ENCODE results near the gene ETV5.

Gene ETV5

DNA sequence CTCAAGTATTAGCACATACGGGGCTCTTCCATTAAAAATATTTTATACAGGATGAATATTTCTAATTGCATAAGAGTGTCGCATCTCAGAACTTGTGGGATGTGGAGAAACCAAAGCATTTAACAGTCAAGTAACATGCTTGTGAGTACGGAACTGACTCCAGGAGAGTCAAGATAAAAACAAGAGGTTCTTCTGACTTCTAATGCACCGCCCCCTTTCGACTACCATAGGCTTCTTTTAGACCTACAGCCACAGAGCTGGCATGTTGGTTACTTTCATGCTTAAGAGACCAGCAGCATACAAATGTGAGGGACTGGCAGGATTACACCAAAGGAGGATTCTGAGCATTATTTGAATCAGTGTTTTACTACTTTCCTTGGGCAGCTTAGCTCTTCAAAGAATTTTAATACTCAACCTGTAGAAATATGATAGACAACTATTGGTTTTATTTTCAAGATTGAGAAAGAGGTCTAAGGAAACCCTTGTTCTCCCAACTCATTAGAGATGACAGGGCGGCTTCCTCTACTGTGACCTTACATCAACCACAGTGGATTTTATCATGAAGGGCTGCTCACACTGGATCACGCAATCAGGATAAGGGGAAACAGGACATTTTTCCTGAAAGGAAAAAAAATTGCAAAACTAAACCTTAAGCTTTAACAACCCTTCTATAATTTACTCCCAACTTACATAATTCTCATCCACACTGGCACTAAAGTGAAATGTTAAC, 14.0 kb downstream of the ETV5 start:
- H3K27ac ChIP-seq (ENCODE audit: low read depth, low read length) = no peak overlapping the region
- H2AK5ac ChIP-seq (ENCODE audit: low read length) = no peak overlapping the region
- H3K56ac ChIP-seq (ENCODE audit: low read length) = no peak overlapping the region
- no peak overlapping the region for H3K4me3 ChIP-seq (ENCODE audit: low read length)
- peaks cover 14% of the 10 kb centered on the region for H3K4me1 ChIP-seq (ENCODE audit: control insufficient read depth, low read depth, low read length)
- H3K79me2 ChIP-seq (ENCODE audit: control insufficient read depth, insufficient read depth, low read length) = no peaks in the 10 kb centered on the region
- H3K18ac ChIP-seq (ENCODE audit: low read length) = no peak overlapping the region
- no peak overlapping the region for H2BK5ac ChIP-seq (ENCODE audit: low read length)
- H3K23ac ChIP-seq (ENCODE audit: low read length) = no peak overlapping the region
- H3K4ac ChIP-seq (ENCODE audit: low read depth, low read length) = no peak overlapping the region
- H2BK120ac ChIP-seq (ENCODE audit: low read depth, low read length) = no peak overlapping the region
- H4K8ac ChIP-seq (ENCODE audit: low read depth, low read length) = no peak overlapping the region
- H4K5ac ChIP-seq (ENCODE audit: low read length) = no peak overlapping the region
- H3K27me3 ChIP-seq (ENCODE audit: insufficient read depth, low read length, poor library complexity) = no peaks in the 10 kb centered on the region
- no peak overlapping the region for H2BK15ac ChIP-seq (replicated peaks; ENCODE audit: low read depth)
- no CpG with 5 or more reads among the region's 7 CpGs for WGBS (ENCODE audit: extremely low coverage, insufficient coverage, low lambda C conversion rate)
- no peaks in the 10 kb centered on the region for H3K79me1 ChIP-seq (ENCODE audit: low read length)
- H3K4me2 ChIP-seq (ENCODE audit: low read length) = no peak overlapping the region
- H3K9ac ChIP-seq (ENCODE audit: low read length) = no peak overlapping the region
- no peak for DNase-seq
- no peaks in the 10 kb centered on the region for H3K36me3 ChIP-seq (ENCODE audit: control insufficient read depth, insufficient read depth, low read length)

GRCh38 chr3:186094271-186094670, 14.6 kb downstream of the ETV5 start:
- Histone ChIP-seq H3K36me3 (ENCODE audit: control insufficient read depth, insufficient read depth, low read length) (no peaks in the 10 kb centered on the region), H4K8ac (ENCODE audit: low read depth, low read length) (no peak overlapping the region), H2BK120ac (ENCODE audit: low read depth, low read length) (no peak overlapping the region), H3K23ac (ENCODE audit: low read length) (no peak overlapping the region), H3K27ac (ENCODE audit: low read depth, low read length) (no peak overlapping the region), H3K9ac (ENCODE audit: low read length) (no peak overlapping the region), H3K56ac (ENCODE audit: low read length) (no peak overlapping the region), H3K4ac (ENCODE audit: low read depth, low read length) (no peak overlapping the region), H3K18ac (ENCODE audit: low read length) (no peak overlapping the region), H3K4me1 (ENCODE audit: control insufficient read depth, low read depth, low read length) (peaks cover 14% of the 10 kb centered on the region), H2AK5ac (ENCODE audit: low read length) (no peak overlapping the region), H3K79me1 (ENCODE audit: low read length) (no peaks in the 10 kb centered on the region), H3K4me2 (ENCODE audit: low read length) (no peak overlapping the region), H3K4me3 (ENCODE audit: low read length) (no peak overlapping the region), H3K27me3 (ENCODE audit: insufficient read depth, low read length, poor library complexity) (no peaks in the 10 kb centered on the region), H2BK15ac (replicated peaks; ENCODE audit: low read depth) (no peak overlapping the region), H2BK5ac (ENCODE audit: low read length) (no peak overlapping the region), H3K79me2 (ENCODE audit: control insufficient read depth, insufficient read depth, low read length) (no peaks in the 10 kb centered on the region), H4K5ac (ENCODE audit: low read length) (no peak overlapping the region)
- no peak for DNase-seq
- WGBS (ENCODE audit: extremely low coverage, insufficient coverage, low lambda C conversion rate) = no CpG with 5 or more reads among the region's 5 CpGs

- no peaks in the 10 kb centered on the region for H3K36me3 ChIP-seq (ENCODE audit: control insufficient read depth, insufficient read depth, low read length)
- H3K18ac ChIP-seq (ENCODE audit: low read length) = no peak overlapping the region
- H2BK120ac ChIP-seq (ENCODE audit: low read depth, low read length) = no peak overlapping the region
- H4K8ac ChIP-seq (ENCODE audit: low read depth, low read length) = no peak overlapping the region
- H3K27ac ChIP-seq (ENCODE audit: low read depth, low read length) = no peak overlapping the region
- H3K23ac ChIP-seq (ENCODE audit: low read length) = no peak overlapping the region
- no peaks in the 10 kb centered on the region for H3K79me1 ChIP-seq (ENCODE audit: low read length)
- no peak overlapping the region for H4K5ac ChIP-seq (ENCODE audit: low read length)
- H3K4me1 ChIP-seq (ENCODE audit: control insufficient read depth, low read depth, low read length) = peaks cover 10% of the 10 kb centered on the region
- no peak overlapping the region for H2BK5ac ChIP-seq (ENCODE audit: low read length)
- H3K27me3 ChIP-seq (ENCODE audit: insufficient read depth, low read length, poor library complexity) = no peaks in the 10 kb centered on the region
- no peak overlapping the region for H3K4ac ChIP-seq (ENCODE audit: low read depth, low read length)
- no peak overlapping the region for H2BK15ac ChIP-seq (replicated peaks; ENCODE audit: low read depth)
- no peak overlapping the region for H2AK5ac ChIP-seq (ENCODE audit: low read length)
- no peak overlapping the region for H3K9ac ChIP-seq (ENCODE audit: low read length)
- H3K56ac ChIP-seq (ENCODE audit: low read length) = no peak overlapping the region
- peak; percentile 52 for DNase-seq
- H3K79me2 ChIP-seq (ENCODE audit: control insufficient read depth, insufficient read depth, low read length) = no peaks in the 10 kb centered on the region
- WGBS (ENCODE audit: extremely low coverage, insufficient coverage, low lambda C conversion rate) = no CpG with 5 or more reads among the region's 4 CpGs
- H3K4me2 ChIP-seq (ENCODE audit: low read length) = no peak overlapping the region
- H3K4me3 ChIP-seq (ENCODE audit: low read length) = no peak overlapping the region
These were observed 15.5 kb downstream of the ETV5 start for GRCh38 chr3:186093271-186093900.

GRCh38 chr3:186092360-186093070, 16.4 kb downstream of the ETV5 start:
- Histone ChIP-seq H2BK15ac (replicated peaks; ENCODE audit: low read depth) (no peak overlapping the region), H4K8ac (ENCODE audit: low read depth, low read length) (no peak overlapping the region), H3K4ac (ENCODE audit: low read depth, low read length) (no peak overlapping the region), H3K4me1 (ENCODE audit: control insufficient read depth, low read depth, low read length) (peaks cover 10% of the 10 kb centered on the region), H3K27ac (ENCODE audit: low read depth, low read length) (no peak overlapping the region), H2BK5ac (ENCODE audit: low read length) (no peak overlapping the region), H3K79me2 (ENCODE audit: control insufficient read depth, insufficient read depth, low read length) (no peaks in the 10 kb centered on the region), H3K56ac (ENCODE audit: low read length) (no peak overlapping the region), H2BK120ac (ENCODE audit: low read depth, low read length) (no peak overlapping the region), H3K18ac (ENCODE audit: low read length) (no peak overlapping the region), H3K4me3 (ENCODE audit: low read length) (no peak overlapping the region), H2AK5ac (ENCODE audit: low read length) (no peak overlapping the region), H4K5ac (ENCODE audit: low read length) (no peak overlapping the region), H3K9ac (ENCODE audit: low read length) (no peak overlapping the region), H3K79me1 (ENCODE audit: low read length) (no peaks in the 10 kb centered on the region), H3K36me3 (ENCODE audit: control insufficient read depth, insufficient read depth, low read length) (no peaks in the 10 kb centered on the region), H3K4me2 (ENCODE audit: low read length) (no peak overlapping the region), H3K23ac (ENCODE audit: low read length) (no peak overlapping the region), H3K27me3 (ENCODE audit: insufficient read depth, low read length, poor library complexity) (no peaks in the 10 kb centered on the region)
- no peak for DNase-seq
- no CpG with 5 or more reads among the region's 10 CpGs for WGBS (ENCODE audit: extremely low coverage, insufficient coverage, low lambda C conversion rate)

GRCh38 chr3:186090901-186091300, 18.0 kb downstream of the ETV5 start:
- Histone ChIP-seq H2AK5ac (ENCODE audit: low read length) (no peak overlapping the region), H3K18ac (ENCODE audit: low read length) (no peak overlapping the region), H3K9ac (ENCODE audit: low read length) (no peak overlapping the region), H3K36me3 (ENCODE audit: control insufficient read depth, insufficient read depth, low read length) (no peaks in the 10 kb centered on the region), H3K4me1 (ENCODE audit: control insufficient read depth, low read depth, low read length) (peaks cover 2% of the 10 kb centered on the region), H2BK120ac (ENCODE audit: low read depth, low read length) (no peak overlapping the region), H3K79me1 (ENCODE audit: low read length) (peaks cover under 1% of the 10 kb centered on the region), H3K27ac (ENCODE audit: low read depth, low read length) (no peak overlapping the region), H2BK15ac (replicated peaks; ENCODE audit: low read depth) (no peak overlapping the region), H2BK5ac (ENCODE audit: low read length) (no peak overlapping the region), H3K23ac (ENCODE audit: low read length) (no peak overlapping the region), H3K79me2 (ENCODE audit: control insufficient read depth, insufficient read depth, low read length) (no peaks in the 10 kb centered on the region), H3K4ac (ENCODE audit: low read depth, low read length) (no peak overlapping the region), H4K5ac (ENCODE audit: low read length) (no peak overlapping the region), H3K4me2 (ENCODE audit: low read length) (no peak overlapping the region), H3K4me3 (ENCODE audit: low read length) (no peak overlapping the region), H4K8ac (ENCODE audit: low read depth, low read length) (no peak overlapping the region), H3K27me3 (ENCODE audit: insufficient read depth, low read length, poor library complexity) (no peaks in the 10 kb centered on the region), H3K56ac (ENCODE audit: low read length) (no peak overlapping the region)
- no peak for DNase-seq
- WGBS (ENCODE audit: extremely low coverage, insufficient coverage, low lambda C conversion rate) = no CpG with 5 or more reads among the region's 2 CpGs
